Testis (tissue), 2 donors: Measurements from ENCODE around the gene PTPRK.

Experiments
- POLR2A ChIP-seq: fragments of 450-650 bp; IDR thresholded peaks from one replicate; pipeline ENCODE4 v1.6.1; 2017; ENCODE audit warnings: antibody characterized with exemption, mild to moderate bottlenecking, moderate library complexity
- TF ChIP-seq, protein P1 (sequence below), 3 experiments: fragments of 450-650 bp in 2 of 3; fragments of 200-600 bp in 1 of 3; sonication (generic) in 1 of 3; IDR thresholded peaks; one replicate each; pipeline ENCODE4 v1.5.1; 2016 to 2019; ENCODE audit warnings: antibody characterized with exemption in 3 of 3, mild to moderate bottlenecking in 2 of 3, moderate library complexity in 1 of 3

DNA sequence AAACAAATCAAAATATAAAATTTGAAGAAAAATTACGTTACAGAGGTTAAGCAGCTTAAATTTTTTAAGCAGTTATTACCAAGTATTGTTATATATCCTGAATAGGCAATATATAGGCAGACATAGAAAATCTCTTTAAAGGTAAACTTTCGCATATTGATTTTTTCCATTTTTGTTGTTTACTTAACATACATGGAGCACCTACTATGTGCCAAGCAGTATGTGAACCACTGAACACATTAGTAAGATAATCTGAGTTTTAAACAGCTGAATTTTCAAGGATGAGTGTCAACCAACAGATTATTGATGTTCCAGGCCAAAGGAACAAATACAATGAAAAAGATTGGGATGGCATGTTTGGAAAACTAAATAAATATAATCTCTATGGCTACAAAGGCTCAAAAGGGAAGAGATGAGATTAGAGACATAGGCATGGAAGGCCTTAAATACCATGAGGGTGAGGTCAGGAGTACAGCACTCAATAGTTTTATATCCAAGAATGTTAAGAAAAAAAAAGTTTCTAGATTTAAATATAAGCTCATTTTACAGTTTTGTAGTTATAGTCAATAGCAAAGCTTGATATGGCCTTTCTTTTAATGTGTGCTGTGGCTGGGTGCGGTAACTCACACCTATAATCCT lies 277.5 kb downstream of the PTPRK start:
- TF ChIP-seq POLR2A = no peak
- TF ChIP-seq, protein P1, sequence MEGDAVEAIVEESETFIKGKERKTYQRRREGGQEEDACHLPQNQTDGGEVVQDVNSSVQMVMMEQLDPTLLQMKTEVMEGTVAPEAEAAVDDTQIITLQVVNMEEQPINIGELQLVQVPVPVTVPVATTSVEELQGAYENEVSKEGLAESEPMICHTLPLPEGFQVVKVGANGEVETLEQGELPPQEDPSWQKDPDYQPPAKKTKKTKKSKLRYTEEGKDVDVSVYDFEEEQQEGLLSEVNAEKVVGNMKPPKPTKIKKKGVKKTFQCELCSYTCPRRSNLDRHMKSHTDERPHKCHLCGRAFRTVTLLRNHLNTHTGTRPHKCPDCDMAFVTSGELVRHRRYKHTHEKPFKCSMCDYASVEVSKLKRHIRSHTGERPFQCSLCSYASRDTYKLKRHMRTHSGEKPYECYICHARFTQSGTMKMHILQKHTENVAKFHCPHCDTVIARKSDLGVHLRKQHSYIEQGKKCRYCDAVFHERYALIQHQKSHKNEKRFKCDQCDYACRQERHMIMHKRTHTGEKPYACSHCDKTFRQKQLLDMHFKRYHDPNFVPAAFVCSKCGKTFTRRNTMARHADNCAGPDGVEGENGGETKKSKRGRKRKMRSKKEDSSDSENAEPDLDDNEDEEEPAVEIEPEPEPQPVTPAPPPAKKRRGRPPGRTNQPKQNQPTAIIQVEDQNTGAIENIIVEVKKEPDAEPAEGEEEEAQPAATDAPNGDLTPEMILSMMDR (IDR thresholded peaks at IDR 0.05) = no peak
